GOT3 (cell line): ENCODE results near the gene CNTNAP4.

Source experiments
- DNase-seq: peaks from one replicate; lab custom pipeline; 2025; ENCODE audit warnings: mixed read lengths; lab: John Stamatoyannopoulos, UW

CNTNAP4 gene

DNA sequence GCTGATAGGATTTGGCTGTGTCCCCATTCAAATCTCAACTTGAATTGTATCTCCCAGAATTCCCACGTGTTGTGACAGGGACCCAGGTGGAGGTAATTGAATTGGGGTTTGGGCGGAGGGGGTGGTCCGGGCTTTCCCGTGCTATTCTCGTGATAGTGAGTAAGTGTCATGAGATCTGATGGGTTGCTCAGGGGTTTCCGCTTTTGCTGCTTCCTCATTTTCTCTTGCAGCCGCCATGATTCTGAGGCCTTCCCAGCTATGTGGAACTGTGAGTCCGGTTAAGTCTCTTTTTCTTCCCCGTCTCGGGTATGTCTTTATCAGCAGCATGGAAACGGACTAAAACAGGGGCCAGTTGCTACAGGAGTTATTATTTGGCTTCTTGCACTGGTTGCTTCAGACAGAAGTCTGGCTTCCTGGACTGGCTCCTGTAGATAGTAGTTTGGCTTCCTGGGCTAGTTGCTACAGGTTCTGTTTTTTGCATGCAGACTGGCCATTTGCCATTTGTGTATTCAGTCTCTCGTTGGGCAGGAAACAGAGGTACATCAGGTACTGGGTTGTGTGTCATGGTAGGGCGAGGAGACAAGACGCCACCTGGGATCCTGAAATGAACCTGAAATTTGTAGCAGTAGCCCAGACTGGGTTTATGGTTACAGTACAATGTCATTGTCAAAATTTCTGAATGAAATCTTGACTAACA lies 32.6 kb downstream of the CNTNAP4 start:
- DNase-seq = no peak

DNA sequence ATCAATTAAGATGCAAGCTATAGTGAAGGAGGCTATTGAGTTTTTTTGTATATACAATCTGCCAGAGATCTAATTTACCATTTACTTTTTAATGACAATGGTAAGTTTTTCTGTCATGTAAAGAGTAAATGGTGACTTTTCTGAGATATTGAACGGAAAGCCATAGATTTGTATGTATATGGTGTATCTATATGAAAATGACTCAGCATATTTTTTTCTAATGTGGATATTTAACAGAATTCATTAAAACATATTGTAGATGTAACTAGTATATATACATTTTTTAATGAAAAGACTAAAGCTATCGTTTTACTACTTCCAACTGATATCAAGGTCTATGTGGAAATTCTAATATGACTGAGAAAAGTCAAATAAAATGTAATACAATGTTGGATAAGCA lies 34.1 kb downstream of the CNTNAP4 start:
- no peak for DNase-seq

DNA sequence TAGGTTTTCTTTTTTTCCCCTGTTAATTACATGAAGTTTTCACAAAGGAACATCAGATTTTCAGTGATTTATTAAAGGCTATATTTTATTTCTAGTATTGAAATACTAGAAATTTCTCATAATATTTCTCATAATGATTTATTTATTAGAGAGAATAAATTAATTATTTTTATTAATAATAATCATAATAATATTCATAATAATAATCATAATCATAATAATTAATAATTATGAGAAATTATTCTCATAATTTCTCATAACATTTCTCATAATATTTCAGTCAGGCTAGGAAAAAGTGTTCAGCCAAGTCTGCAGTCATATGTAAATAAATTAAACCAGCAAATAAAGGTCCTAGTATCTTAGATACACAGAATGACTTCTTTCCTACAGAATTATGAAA lies 41.4 kb downstream of the CNTNAP4 start:
- no peak for DNase-seq

- DNase-seq = no peak
Measured at GRCh38 chr16:76329106-76329505, 51.9 kb downstream of the CNTNAP4 start.

DNA sequence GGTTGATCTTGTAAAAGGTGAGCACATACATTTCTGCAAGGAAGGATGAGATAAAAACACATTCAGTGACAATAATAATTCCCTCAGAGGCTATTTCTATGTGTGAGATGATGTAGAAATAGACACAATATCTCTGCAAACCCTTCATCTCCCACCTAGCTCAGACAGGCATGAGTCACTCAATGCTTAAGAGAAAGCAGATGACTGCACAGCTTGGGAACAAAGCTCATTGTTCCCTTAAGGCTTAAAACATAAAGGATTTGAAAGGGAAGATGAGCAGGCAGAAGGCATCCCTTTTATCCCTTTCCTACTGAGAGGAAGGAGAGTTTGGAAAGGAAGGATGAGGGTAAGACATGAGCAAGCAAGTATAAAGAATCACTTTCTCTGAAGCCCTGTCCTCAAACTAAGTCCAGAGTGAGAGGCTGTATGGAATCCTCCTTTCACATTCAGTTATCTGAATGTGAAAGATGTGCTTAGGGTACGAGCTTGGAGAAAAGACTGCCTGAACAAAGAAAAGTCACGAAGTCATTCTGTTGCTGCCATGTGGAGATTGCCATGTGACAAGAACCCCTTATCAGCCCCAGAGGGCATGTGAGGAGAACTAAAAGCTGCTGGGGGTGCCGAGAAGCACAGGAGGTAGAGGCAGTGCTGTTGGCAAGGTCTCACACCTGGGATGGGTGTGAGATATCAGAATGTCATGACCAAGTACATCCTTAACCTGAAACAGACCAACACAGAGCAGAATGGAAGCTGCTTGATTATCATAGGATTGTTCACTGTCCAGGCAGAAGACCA lies 58.2 kb downstream of the CNTNAP4 start:
- DNase-seq = no peak

GRCh38 chr16:76336112-76336511 lies 58.9 kb downstream of the CNTNAP4 start:
- DNase-seq = no peak

DNA sequence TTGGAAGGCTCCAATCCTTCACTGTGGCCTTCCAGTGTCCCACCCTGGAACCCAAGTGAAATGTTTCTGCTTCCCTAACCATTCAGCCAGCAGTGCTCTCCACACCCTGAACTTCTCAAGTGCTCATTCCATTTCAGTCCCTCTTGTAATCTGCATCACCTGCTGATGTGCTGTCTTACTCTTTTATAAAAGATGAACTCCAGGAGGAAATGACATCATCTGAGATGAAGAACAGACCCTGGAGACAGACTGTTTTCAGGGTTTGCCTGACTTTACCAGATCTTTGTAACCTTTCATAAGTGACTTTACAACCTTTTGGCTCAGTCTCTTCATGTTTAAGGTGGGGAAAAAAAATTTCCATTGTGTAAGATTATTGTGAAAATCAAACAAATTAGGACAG lies 61.3 kb downstream of the CNTNAP4 start:
- DNase-seq = no peak

- no peak for DNase-seq
Measured at GRCh38 chr16:76343769-76344168, 66.6 kb downstream of the CNTNAP4 start.

- DNase-seq = no peak
Measured at GRCh38 chr16:76345163-76345661, 68.0 kb downstream of the CNTNAP4 start.

- DNase-seq = no peak
Measured at GRCh38 chr16:76346210-76346609, 69.0 kb downstream of the CNTNAP4 start.

DNA sequence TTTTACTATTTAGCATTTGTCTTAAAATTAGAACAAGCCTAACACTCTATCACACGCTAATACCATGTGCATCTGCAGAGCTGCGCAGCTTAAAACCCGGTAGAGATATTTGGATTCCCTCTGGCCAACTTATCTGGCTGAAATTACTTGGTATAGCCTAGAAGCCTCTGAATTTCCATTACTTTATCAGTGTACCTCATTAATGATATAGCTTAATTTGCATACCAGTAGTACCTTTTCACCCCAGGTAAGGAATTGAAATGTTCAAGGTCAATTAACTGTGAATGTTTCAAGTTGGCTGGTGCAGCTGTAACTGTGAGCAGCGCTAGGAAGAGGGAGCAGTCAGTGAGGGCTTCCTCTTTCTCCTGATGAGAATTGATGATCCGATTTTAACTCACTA lies 74.2 kb downstream of the CNTNAP4 start:
- no peak for DNase-seq

GRCh38 chr16:76360404-76360803 lies 83.2 kb downstream of the CNTNAP4 start:
- DNase-seq = no peak

- no peak for DNase-seq
Measured at GRCh38 chr16:76370344-76370743, 93.1 kb downstream of the CNTNAP4 start.

DNA sequence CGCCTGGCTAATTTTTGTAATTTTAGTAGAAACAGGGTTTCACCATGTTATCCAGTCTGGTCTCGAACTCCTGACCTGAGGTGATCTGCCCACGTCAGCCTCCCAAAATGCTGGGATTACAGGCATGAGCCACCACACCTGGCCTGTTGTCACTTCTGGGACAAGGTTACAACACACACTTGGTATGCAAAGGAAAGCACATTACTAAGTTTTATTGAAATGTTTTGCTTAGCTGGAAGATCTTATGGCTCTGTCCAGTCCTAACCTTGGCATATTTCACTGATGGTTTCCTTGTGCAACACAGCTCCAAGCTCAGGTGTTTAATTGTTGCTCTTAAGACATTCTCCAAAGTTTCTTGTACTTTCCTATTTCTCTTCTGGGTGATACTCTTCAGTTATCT lies 94.2 kb downstream of the CNTNAP4 start:
- no peak for DNase-seq

DNA sequence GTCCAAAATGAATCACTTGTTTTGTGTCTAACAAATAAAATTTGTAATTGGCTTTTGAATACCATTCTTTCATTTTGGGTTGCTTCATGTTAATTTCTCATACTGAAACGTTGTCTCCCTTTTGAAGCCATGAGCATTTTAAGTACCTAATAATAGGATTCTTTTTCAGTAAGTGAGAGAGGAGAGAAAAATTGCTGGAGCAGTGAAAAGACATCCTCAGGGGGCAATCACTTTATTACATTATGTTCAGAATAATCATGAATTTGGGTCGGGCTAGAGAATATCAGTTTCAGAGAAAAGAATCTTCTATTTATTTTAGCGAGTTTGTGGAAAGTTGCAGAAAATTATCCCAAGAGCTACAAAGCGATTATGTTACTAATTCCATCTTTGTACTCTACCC lies 96.8 kb downstream of the CNTNAP4 start:
- no peak for DNase-seq

DNA sequence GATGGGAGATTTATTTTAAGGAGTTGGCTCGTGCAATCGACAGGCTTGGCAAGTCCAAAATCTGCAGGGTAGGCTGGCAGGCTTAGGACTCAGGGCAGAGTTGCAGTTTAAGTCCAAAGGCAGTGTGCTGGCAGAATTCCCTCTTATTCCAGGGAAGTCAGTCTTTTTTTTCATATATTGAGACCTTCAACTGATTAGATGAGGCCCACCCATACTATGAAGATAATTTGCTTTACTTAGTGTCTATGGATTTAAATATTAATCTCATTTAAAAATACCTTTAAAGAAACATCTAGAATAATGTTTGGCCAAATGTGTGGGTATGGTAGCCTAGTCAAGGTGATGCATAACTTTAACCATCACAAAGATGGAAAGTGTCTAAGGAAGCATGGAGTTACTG lies 99.8 kb downstream of the CNTNAP4 start:
- no peak for DNase-seq

DNA sequence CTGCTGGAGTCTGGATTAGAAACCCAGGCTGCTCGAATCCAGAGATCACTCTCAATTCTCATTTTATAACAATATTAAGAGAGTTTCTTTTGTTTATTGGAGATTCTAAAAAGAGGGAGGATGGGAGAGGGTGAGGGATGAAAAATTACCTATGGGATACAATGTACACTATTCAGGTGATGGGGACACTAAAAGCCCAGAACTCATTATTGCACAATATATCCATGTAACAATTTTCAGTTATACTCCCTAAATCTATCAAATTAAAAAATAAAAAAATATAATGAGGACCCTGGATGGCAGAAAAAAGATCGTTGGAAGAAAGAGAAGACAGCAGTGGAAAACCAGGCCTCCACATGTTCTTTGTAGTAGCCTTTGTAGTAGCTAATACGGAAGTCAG lies 100.8 kb downstream of the CNTNAP4 start:
- DNase-seq = no peak

DNA sequence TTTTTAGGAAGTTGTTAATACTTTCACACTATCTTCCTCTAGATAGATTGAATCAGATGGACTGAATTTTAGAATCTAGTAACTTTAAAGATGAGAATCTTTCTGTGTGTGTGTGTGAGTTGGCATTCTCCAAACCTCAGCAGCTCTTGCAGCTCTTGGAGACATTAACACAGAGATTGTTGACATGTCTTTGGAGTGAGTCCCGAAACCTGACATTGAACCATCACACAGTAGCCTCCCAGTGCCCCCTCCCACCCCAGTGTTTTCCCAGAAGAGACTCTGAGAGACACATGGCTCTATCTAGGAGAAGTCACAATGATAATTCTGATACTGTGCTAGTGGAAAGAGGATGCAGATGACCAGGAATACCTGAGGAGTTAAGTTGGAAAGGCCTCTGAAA lies 103.9 kb downstream of the CNTNAP4 start:
- no peak for DNase-seq

GRCh38 chr16:76385601-76386230 lies 108.5 kb downstream of the CNTNAP4 start:
- no peak for DNase-seq

DNA sequence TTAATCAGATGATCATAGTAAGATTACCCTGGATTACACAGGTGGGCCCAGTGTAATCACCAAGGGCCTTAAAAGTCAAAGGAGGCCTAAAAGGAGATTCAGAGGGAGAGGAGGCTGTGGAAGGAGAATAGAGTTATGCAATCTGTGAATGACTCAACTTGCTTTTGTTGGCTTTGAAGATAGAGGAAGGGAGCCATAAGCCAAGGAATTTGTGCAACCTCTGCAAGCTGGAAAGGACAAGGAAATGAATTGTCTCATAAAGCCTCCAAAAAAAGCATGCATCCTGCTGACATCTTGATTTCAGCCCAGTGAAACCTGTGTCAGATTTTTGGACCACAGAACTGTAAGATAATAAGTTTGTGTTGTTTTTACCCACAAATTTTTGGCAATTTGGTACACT lies 109.6 kb downstream of the CNTNAP4 start:
- no peak for DNase-seq

- no peak for DNase-seq
Measured at GRCh38 chr16:76387994-76388393, 110.8 kb downstream of the CNTNAP4 start.

DNA sequence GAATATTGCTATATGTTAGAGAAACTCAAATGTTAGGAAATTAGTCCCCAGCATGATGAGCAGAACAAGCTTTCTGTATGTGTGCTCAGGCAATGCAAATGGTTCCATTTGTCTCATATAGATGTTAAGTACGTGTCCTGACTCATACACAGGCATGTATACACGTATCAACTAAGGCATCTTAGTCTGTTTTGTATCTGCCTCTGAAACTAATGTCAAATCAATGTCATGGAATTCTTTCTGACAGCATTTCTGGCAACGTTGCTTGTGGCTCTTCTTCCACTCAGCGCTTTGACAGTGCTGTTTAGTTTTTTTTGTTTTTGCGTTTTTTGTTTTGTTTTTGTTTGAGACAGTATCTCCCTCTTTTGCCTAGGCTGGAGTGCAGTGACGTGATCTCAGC lies 111.9 kb downstream of the CNTNAP4 start:
- DNase-seq = no peak

- DNase-seq = no peak
Measured at GRCh38 chr16:76390476-76390875, 113.3 kb downstream of the CNTNAP4 start.
